ENCODE data around the gene DNMT3A. TPM values are rescaled to one million over a fixed set of nuclear protein-coding genes. Genes with fewer than 3 reads are reported as not detected.

DNMT3A gene
- total RNA-seq, 3 donors from 2014 or later: 89.2 to 106 (median 103) TPM

GRCh38 chr2:25254961-25255360, 86.8 kb downstream of the DNMT3A start:
- no peak for ATAC-seq
- H3K36me3 Mint-ChIP-seq (ENCODE audit: insufficient read depth): peaks cover 25% of the 10 kb centered on the region
- DNase-seq: no peak
- H3K9me3 Mint-ChIP-seq: no peaks in the 10 kb centered on the region
- peak overlapping the region; percentile 33 for H3K4me3 Mint-ChIP-seq
- H3K4me1 Mint-ChIP-seq (ENCODE audit: low read depth): peaks cover 39% of the 10 kb centered on the region
- H3K27me3 Mint-ChIP-seq (ENCODE audit: low read depth): no peaks in the 10 kb centered on the region

GRCh38 chr2:25253153-25253626, 88.5 kb downstream of the DNMT3A start:
- peak overlapping the region; percentile 74 for H3K4me3 Mint-ChIP-seq
- H3K27me3 Mint-ChIP-seq (ENCODE audit: low read depth): no peaks in the 10 kb centered on the region
- peaks cover 36% of the 10 kb centered on the region for H3K36me3 Mint-ChIP-seq (ENCODE audit: insufficient read depth)
- H3K9me3 Mint-ChIP-seq: no peaks in the 10 kb centered on the region
- ATAC-seq (no peak), DNase-seq (no peak)
- H3K4me1 Mint-ChIP-seq (ENCODE audit: low read depth): peaks cover 43% of the 10 kb centered on the region

- Mint-ChIP-seq H3K4me1 (ENCODE audit: low read depth) (peaks cover 43% of the 10 kb centered on the region), H3K36me3 (ENCODE audit: insufficient read depth) (peaks cover 39% of the 10 kb centered on the region), H3K9me3 (no peaks in the 10 kb centered on the region), H3K4me3 (peak overlapping the region; percentile 74), H3K27me3 (ENCODE audit: low read depth) (no peaks in the 10 kb centered on the region)
- peak; percentile 59 to 69 for ATAC-seq
- DNase-seq: peak; percentile 54
Measured at GRCh38 chr2:25252291-25253152, 89.2 kb downstream of the DNMT3A start.

GRCh38 chr2:25251422-25252273, 90.1 kb downstream of the DNMT3A start:
- H3K4me1 Mint-ChIP-seq (ENCODE audit: low read depth): peaks cover 43% of the 10 kb centered on the region
- no peaks in the 10 kb centered on the region for H3K9me3 Mint-ChIP-seq
- DNase-seq (peak; percentile 39), ATAC-seq (peak; percentile 41 to 53)
- H3K27me3 Mint-ChIP-seq (ENCODE audit: low read depth): no peaks in the 10 kb centered on the region
- H3K36me3 Mint-ChIP-seq (ENCODE audit: insufficient read depth): peaks cover 41% of the 10 kb centered on the region
- peak overlapping the region; percentile 81 for H3K4me3 Mint-ChIP-seq

GRCh38 chr2:25251071-25251421, 90.7 kb downstream of the DNMT3A start:
- peak overlapping the region; percentile 81 for H3K4me3 Mint-ChIP-seq
- ATAC-seq: peak; percentile 42 to 51
- H3K4me1 Mint-ChIP-seq (ENCODE audit: low read depth): peaks cover 39% of the 10 kb centered on the region
- H3K27me3 Mint-ChIP-seq (ENCODE audit: low read depth): no peaks in the 10 kb centered on the region
- peak; percentile 19 for DNase-seq
- H3K9me3 Mint-ChIP-seq: no peaks in the 10 kb centered on the region
- peaks cover 41% of the 10 kb centered on the region for H3K36me3 Mint-ChIP-seq (ENCODE audit: insufficient read depth)

GRCh38 chr2:25250331-25251070, 91.2 kb downstream of the DNMT3A start:
- ATAC-seq: peak; percentile 22 to 28
- DNase-seq: peak; percentile 30
- Mint-ChIP-seq H3K36me3 (ENCODE audit: insufficient read depth) (peaks cover 42% of the 10 kb centered on the region), H3K4me1 (ENCODE audit: low read depth) (peaks cover 39% of the 10 kb centered on the region), H3K4me3 (peak overlapping the region; percentile 79), H3K27me3 (ENCODE audit: low read depth) (no peaks in the 10 kb centered on the region), H3K9me3 (no peaks in the 10 kb centered on the region)

- H3K4me3 Mint-ChIP-seq: peak overlapping the region; percentile 79
- H3K9me3 Mint-ChIP-seq: no peaks in the 10 kb centered on the region
- ATAC-seq: no peak
- no peaks in the 10 kb centered on the region for H3K27me3 Mint-ChIP-seq (ENCODE audit: low read depth)
- peaks cover 37% of the 10 kb centered on the region for H3K4me1 Mint-ChIP-seq (ENCODE audit: low read depth)
- DNase-seq: no peak
- H3K36me3 Mint-ChIP-seq (ENCODE audit: insufficient read depth): peaks cover 36% of the 10 kb centered on the region
Measured at GRCh38 chr2:25249785-25250184, 91.9 kb downstream of the DNMT3A start.

- H3K36me3 Mint-ChIP-seq (ENCODE audit: insufficient read depth): peaks cover 25% of the 10 kb centered on the region
Measured at GRCh38 chr2:25247792-25248512, 93.8 kb downstream of the DNMT3A start.

GRCh38 chr2:25246558-25247290, 95.0 kb downstream of the DNMT3A start:
- peaks cover 22% of the 10 kb centered on the region for H3K4me1 Mint-ChIP-seq (ENCODE audit: low read depth)
- DNase-seq: no peak
- H3K36me3 Mint-ChIP-seq (ENCODE audit: insufficient read depth): peaks cover 34% of the 10 kb centered on the region
- H3K9me3 Mint-ChIP-seq: no peaks in the 10 kb centered on the region
- no peak for ATAC-seq
- H3K4me3 Mint-ChIP-seq: no peak overlapping the region
- no peaks in the 10 kb centered on the region for H3K27me3 Mint-ChIP-seq (ENCODE audit: low read depth)

More at GRCh38 chr2:25247792-25248512, 93.8 kb downstream of the DNMT3A start:
- DNase-seq (no peak), ATAC-seq (no peak)
- H3K9me3 Mint-ChIP-seq: no peaks in the 10 kb centered on the region
- no peaks in the 10 kb centered on the region for H3K27me3 Mint-ChIP-seq (ENCODE audit: low read depth)
- H3K4me1 Mint-ChIP-seq (ENCODE audit: low read depth): peaks cover 26% of the 10 kb centered on the region
- H3K4me3 Mint-ChIP-seq: no peak overlapping the region

GRCh38 chr2:25246001-25246400, 95.7 kb downstream of the DNMT3A start:
- Mint-ChIP-seq H3K4me3 (no peak overlapping the region), H3K36me3 (ENCODE audit: insufficient read depth) (peaks cover 40% of the 10 kb centered on the region), H3K27me3 (ENCODE audit: low read depth) (no peaks in the 10 kb centered on the region), H3K4me1 (ENCODE audit: low read depth) (peaks cover 16% of the 10 kb centered on the region), H3K9me3 (no peaks in the 10 kb centered on the region)
- DNase-seq: no peak
- ATAC-seq: no peak

- no peak for ATAC-seq
- Mint-ChIP-seq H3K9me3 (no peaks in the 10 kb centered on the region), H3K27me3 (ENCODE audit: low read depth) (no peaks in the 10 kb centered on the region), H3K36me3 (ENCODE audit: insufficient read depth) (peaks cover 45% of the 10 kb centered on the region), H3K4me3 (no peak overlapping the region), H3K4me1 (ENCODE audit: low read depth) (peaks cover 8% of the 10 kb centered on the region)
- no peak for DNase-seq
Measured at GRCh38 chr2:25245141-25245540, 96.6 kb downstream of the DNMT3A start.

- no peak for ATAC-seq
- H3K27me3 Mint-ChIP-seq (ENCODE audit: low read depth): no peaks in the 10 kb centered on the region
- DNase-seq: no peak
- no peaks in the 10 kb centered on the region for H3K4me1 Mint-ChIP-seq (ENCODE audit: low read depth)
- H3K9me3 Mint-ChIP-seq: no peaks in the 10 kb centered on the region
- H3K36me3 Mint-ChIP-seq (ENCODE audit: insufficient read depth): peaks cover 46% of the 10 kb centered on the region
- H3K4me3 Mint-ChIP-seq: no peak overlapping the region
Measured at GRCh38 chr2:25243995-25244394, 97.7 kb downstream of the DNMT3A start.

- no peaks in the 10 kb centered on the region for H3K27me3 Mint-ChIP-seq (ENCODE audit: low read depth)
- no peaks in the 10 kb centered on the region for H3K4me1 Mint-ChIP-seq (ENCODE audit: low read depth)
- no peak overlapping the region for H3K4me3 Mint-ChIP-seq
- ATAC-seq (no peak), DNase-seq (no peak)
- no peaks in the 10 kb centered on the region for H3K9me3 Mint-ChIP-seq
- peaks cover 46% of the 10 kb centered on the region for H3K36me3 Mint-ChIP-seq (ENCODE audit: insufficient read depth)
Measured at GRCh38 chr2:25241452-25241851, 100.3 kb downstream of the DNMT3A start.

Measured in activated T-cell treated with anti-CD3 and anti-CD28 coated beads, Interleukin-2, amount 50 U/mL, for 4 hours (primary cell).